COLO668 (cell line): ENCODE results near the gene KIF19.

ENCODE experiments used
- DNase-seq: peaks from one replicate; lab custom pipeline; 2025; ENCODE audit not compliant: unreplicated experiment; lab: John Stamatoyannopoulos, UW

KIF19 gene

GRCh38 chr17:74340470-74341023 is 14.5 kb downstream of the KIF19 start:
- DNase-seq: peak; percentile 81

GRCh38 chr17:74342224-74342623 is 16.2 kb downstream of the KIF19 start:
- DNase-seq: no peak

GRCh38 chr17:74343121-74343520 is 17.1 kb downstream of the KIF19 start:
- DNase-seq: no peak

GRCh38 chr17:74343526-74344284 is 17.7 kb downstream of the KIF19 start:
- DNase-seq: no peak

GRCh38 chr17:74344658-74345057 is 18.6 kb downstream of the KIF19 start:
- no peak for DNase-seq

- no peak for DNase-seq
Observed at GRCh38 chr17:74345433-74346241, 19.6 kb downstream of the KIF19 start.

GRCh38 chr17:74347646-74348045 is 21.6 kb downstream of the KIF19 start:
- DNase-seq: no peak

GRCh38 chr17:74349120-74349519 is 23.1 kb downstream of the KIF19 start:
- DNase-seq: no peak

GRCh38 chr17:74350486-74350885 is 24.5 kb downstream of the KIF19 start:
- no peak for DNase-seq

- no peak for DNase-seq
Observed at GRCh38 chr17:74351552-74352210, 25.7 kb downstream of the KIF19 start.

- no peak for DNase-seq
Observed at GRCh38 chr17:74353446-74354060, 27.5 kb downstream of the KIF19 start.

- peak; percentile 4 for DNase-seq
Observed at GRCh38 chr17:74354123-74354522, 28.1 kb downstream of the KIF19 start.

- DNase-seq: no peak
Observed at GRCh38 chr17:74354561-74354960, 28.5 kb downstream of the KIF19 start.

- no peak for DNase-seq
Observed at GRCh38 chr17:74355065-74355464, 29.0 kb downstream of the KIF19 start.

GRCh38 chr17:74356646-74357465 is 30.8 kb downstream of the KIF19 start:
- DNase-seq: no peak

- DNase-seq: no peak
Observed at GRCh38 chr17:74357466-74357809, 31.4 kb downstream of the KIF19 start.

GRCh38 chr17:74358697-74359096 is 32.7 kb downstream of the KIF19 start:
- no peak for DNase-seq

GRCh38 chr17:74359916-74360315 is 33.9 kb downstream of the KIF19 start:
- no peak for DNase-seq

- no peak for DNase-seq
Observed at GRCh38 chr17:74360899-74361229, 34.8 kb downstream of the KIF19 start.
